ENCODE measurements around the gene GORASP2.

DNA sequence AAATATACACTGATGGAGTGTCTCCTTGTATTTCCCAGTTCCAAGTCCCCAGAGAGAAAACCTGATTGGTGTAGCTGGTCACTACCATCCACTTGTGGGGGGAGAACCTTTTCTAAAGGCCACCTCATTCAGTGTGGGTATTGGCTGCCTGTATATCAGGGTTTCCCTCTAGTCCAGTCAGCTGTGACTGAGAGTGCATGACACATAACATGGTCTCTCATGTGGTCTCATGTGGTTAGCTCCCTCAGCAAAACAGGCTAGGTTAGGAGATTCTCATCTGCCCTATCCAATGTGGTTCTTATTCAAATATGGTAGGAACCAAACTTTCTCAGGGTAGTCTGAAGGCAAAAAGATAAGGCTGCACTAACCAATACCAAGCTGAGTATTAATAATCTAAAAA, 4.1 kb upstream of the GORASP2 start:
- no peak for TF ChIP-seq GATA2 (IDR thresholded peaks at IDR 0.05; ENCODE audit: low read depth, low read length)
- TF ChIP-seq GATA3 (IDR thresholded peaks at IDR 0.05; ENCODE audit: low read depth, low read length): no peak
